ENCODE results near the gene KRT5.
"Not testable (repeated sequence)": the region's sequence is repeated elsewhere in the genome, so short reads cannot be mapped to it uniquely, and the experiment has no call there.

Gene KRT5

DNA sequence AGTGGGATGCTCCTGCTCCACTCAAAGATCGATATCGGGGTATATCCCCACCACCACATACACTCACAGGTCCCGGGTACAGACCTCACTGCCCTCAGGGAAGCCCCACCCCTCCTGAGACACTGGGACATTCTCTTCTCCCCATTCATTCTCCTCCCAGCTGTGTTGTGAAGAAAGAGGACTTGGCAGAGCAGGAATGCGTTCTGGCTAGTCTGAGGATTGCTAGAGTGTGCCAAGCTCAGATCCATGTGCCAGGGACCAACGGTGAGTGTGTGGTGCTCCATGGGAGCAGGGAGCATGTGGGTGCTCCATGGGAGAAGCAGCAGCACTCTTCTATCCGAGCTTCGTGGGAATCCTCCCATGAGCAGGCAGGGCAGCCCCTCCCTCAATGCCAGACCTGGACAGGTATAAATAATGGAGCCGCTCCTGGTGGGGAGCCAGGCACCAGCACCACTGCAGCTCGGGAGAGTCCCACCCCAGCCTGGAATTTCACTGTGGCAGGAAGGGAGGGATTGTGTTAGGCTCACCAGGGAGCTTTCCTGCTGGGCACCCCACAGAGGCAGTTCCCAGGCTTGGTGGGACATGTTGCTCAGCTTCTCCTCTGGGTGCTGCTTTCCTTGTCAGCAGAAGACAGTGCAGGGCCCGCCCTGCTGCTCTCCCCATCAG, 2.3 kb upstream of the KRT5 start:
- DNase-seq (ENCODE audit: low read depth in 2 of 3, low spot score in 2 of 3), result no peak

DNA sequence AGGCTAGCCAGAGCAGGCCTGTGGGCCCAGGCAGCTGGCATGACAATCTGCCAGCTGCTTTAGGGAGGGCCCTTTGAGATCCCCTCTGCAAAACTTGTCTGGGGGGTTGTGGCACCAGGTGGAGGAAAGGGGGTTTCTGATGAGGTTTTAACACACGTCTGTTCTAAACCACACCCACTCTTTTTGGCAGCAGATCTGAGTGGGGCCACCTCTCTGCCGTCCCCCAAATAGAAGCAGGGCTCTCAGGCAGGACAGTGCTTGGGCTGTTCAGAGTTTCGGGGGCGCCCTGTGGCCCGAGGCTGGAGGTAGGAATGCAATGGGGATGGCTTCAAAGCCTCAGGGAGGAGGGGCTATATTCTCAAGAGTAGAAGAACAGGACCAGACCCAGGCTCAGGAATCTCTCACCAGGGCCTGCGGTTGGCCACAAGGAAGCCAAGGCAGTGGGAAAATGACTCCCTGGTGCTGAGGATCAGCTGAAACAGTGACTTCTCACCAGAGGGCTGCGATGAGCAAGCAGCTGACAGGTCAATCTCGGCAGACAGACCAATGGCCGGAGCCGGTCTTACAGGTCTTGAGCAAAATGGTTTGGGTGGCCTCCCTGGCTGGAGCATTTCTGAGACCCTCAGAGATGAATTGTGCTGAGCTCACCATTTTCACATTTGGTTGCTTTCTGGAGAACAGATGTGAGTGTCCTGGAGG, 1.5 kb upstream of the KRT5 start:
- no peak for DNase-seq (ENCODE audit: low read depth in 2 of 3, low spot score in 2 of 3)

DNA sequence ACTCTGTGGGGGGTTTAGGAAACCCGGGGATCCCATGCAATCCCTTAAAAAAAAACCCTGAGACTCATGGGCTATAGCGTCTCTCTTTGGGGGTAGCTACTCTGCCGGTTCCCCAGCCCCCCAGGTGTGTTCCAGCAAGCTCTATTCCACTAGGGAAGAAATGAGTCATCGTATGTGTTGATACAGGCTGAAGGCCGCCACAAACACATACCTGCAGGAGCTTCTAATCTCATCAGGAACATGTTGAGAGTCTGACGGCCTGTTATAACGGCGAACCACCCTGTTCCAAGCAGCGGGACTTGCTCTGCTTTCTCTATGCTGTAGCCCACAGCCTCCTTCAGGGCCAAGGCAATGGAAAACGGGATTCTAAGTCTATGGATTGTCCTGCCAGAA, 977 bp upstream of the KRT5 start:
- no peak for DNase-seq (ENCODE audit: low read depth in 2 of 3, low spot score in 2 of 3)

DNA sequence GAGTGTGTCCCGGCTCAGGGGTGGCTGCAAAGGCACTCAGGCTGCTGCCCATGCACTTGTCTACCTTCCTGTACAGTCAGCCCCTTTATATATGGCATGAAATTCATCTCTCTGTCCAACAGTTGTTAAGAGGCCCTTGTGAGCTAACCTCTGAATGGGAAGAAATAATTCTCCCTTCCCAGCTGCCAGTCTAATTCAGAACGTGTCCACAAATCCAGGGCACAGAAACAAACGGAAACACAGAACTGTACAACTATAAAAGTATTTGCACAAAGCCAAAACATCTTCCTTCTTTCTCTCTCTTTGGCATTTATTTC, 849 bp downstream of the KRT5 start:
- DNase-seq (ENCODE audit: low read depth in 2 of 3, low spot score in 2 of 3), result no peak

DNA sequence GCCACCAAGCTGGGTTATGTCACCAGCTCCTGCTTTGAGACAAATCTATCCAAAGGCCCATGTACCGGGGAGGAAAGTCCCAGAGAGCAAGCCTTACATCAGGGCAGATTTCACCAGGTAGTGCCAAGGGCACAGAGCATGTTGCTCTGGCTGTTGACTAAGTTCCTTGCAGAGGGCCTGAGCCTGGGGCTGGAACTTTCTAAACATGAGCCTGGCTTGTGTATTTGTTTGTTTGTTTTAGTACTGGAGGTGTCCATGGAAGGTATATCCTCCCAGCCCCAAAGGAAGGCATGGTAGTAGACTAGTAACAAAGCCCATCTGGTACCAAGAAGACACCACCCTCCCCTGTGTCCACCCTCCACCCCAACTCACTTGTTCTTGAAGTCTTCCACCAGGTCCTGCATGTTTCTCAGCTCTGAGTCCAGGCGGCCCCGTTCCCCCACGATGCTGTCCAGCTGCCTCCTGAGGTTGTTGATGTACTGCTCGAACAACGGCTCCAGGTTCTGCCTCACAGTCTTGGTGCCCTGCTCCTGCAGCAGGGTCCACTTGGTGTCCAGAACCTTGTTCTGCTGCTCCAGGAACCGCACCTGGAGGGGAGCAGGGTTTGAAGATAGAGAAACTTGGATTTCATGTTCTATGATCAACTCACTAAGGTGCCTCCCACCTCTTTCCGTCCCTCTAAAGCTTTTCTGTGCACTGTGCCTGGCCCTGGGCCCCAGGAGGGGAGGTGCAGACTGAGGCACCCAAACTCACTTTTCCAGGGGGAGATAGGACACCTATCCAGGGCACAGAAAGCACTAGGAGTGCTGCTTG, 1.4 kb downstream of the KRT5 start:
- DNase-seq (ENCODE audit: low read depth in 2 of 3, low spot score in 2 of 3), result no peak

DNA sequence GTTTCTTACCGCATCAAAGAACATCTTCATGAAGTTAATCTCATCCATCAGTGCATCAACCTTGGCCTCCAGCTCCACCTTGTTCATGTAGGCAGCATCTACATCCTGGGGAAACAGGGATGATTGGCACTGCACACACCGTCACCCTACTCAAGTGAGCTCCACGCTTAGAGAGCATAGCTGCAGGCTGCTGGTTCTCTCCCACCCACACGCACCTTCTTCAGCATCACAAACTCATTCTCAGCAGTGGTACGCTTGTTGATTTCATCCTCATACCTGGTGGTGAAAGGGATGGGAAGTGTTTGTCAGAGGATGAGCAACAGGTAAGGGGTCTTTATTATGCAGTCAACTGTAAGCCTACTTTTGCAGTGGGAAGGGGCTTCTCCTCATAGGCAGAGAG, 2.3 kb downstream of the KRT5 start:
- no peak for DNase-seq (ENCODE audit: low read depth in 2 of 3, low spot score in 2 of 3)

DNA sequence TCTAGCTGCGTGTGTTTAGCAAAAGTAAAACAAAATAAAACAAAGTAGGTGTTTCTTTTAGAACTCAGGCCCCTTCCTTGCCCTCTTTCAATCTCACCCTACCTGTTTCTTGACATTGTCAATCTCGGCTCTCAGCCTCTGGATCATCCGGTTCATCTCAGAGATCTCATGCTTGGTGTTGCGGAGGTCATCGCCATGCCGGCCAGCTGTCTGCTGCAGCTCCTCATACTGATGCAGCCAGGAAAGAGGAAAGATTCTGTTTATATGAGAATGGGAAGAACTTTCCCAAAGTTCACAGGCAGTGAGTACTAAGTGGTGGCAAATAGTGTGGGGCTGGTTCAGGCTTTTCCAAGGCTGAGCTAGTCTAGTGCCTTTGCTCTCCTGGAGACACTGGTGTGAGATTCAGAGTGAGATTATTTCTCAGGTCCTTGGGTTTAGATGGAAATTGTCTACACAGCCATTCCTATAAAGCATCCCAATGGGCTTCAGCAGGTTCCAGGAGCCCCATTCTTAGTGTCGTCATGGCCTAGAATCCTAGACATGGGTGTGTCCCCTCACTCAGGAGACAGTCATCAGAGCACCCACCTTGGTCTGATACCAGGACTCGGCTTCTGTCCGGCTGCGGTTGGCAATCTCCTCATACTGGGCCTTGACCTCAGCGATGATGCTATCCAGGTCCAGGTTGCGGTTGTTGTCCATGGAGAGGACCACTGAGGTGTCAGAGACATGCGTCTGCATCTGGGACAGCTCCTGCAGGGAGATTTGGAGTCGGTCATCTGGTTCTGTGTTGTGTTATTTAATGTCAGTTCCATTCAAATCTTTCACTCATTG, 3.0 kb downstream of the KRT5 start:
- no peak for DNase-seq (ENCODE audit: low read depth in 2 of 3, low spot score in 2 of 3)

DNA sequence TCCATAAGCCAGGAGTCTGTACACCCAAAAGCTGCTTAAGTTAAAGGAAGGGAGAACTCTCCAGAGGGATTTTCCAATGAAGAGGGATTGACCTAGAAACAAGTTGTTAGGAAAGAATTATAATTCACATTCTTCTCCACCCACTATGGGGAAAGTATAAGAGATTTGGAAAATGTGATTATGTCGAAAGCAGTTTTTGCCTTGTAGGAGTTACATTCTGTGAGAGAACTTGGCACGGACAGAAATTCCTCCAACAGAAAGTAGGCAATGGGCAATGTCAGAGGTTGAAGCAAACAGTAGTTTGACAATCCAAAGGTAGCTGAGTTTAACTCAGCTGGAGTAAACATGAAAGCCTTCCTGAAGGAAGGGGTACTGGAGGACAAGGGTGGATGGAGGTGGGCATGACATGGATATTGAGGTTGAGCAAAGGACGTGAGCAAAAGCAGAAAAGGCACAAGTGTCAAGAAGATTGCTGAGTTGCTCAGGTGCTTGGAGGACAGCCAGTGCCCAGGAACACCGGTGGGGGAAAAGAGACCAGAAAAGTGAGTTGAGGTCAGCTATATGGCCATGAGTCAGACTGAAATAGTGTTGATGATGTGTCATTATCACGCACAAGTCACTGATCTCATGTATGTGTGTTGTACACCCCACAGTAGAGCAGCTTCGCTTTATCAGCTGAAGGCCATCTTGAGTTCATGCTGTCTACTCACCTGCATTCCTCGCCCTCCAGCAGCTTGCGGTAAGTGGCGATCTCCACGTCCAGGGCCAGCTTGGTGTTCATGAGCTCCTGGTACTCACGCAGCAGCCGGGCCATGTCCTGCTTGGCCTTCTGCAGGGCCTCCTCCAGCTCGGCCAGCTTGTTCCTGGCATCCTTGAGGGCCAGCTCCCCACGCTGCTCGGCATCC, 4.0 kb downstream of the KRT5 start:
- no peak for DNase-seq (ENCODE audit: low read depth in 2 of 3, low spot score in 2 of 3)

DNA sequence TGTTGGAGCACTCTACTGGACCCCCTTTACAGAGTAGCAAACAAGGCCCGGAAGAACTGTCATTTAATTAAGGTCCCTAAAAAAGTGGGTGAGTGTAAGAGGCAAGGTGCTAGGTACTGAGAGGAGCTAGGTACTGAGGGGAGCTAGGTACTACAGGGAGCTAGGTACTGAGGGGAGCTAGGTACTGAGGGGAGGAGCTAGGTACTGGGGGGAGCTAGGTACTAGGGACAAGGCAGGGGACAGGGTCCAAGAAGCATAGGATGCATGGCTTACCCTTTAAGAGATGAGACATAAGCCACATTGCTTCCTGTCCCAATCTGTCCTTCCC, 4.9 kb downstream of the KRT5 start:
- no peak for DNase-seq (ENCODE audit: low read depth in 2 of 3, low spot score in 2 of 3)

DNA sequence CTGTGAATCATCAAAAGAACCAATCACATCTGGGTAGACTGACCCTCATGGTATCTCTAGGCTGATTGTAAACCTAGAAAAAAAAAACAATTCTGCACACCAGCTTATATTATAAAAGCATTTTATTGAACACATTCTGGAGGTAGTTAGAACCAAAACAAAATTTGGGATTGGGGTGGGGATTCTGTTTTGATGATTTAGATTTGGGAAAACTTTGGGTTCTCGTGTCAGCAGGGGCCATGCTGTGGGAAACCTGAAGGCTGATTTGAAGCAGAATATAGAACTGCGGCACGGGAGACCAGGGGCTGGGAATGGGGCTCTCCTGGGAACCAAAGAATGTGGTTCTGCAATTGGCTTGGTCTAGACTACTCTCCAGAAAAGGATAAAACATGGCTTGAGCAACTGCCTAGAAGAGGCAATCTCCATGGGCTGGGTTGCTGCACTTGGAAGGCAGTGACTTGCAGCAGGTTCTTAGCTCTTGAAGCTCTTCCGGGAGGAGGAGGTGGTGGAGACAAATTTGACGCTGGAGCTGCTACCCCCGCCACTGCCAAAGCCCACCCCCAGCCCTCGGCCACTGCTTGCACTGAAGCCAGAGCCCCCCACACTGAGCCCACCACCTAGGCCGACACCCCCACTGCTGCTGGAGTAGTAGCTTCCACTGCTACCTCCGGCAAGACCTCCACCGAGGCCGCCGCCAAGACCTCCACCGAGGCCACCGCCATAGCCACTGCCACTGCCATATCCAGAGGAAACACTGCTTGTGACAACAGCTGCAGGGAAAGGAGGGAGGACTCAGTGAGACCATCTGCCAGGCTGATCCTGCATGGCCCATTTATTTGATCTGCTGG, 5.5 kb downstream of the KRT5 start:
- no peak for DNase-seq (ENCODE audit: low read depth in 2 of 3, low spot score in 2 of 3)

DNA sequence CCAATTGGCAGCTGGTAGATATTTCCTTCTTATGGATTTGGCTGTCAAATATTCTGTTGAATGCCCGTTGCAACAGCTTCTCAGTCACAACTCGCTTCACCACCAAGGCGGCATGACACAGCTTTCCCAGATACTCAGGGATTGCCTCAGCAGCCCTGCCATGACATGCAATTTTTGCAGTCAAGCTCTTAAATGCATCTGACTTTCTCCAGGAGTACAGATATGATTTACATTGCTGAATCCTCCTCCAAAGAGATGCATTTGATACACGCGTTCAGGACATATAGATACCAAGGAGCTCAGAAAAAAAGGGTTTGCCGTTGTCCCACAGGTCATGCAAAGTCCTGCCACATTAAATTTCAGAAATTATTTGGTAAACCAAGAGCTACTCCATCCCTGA, 6.5 kb downstream of the KRT5 start:
- DNase-seq (ENCODE audit: low read depth in 2 of 3, low spot score in 2 of 3), result no peak

DNA sequence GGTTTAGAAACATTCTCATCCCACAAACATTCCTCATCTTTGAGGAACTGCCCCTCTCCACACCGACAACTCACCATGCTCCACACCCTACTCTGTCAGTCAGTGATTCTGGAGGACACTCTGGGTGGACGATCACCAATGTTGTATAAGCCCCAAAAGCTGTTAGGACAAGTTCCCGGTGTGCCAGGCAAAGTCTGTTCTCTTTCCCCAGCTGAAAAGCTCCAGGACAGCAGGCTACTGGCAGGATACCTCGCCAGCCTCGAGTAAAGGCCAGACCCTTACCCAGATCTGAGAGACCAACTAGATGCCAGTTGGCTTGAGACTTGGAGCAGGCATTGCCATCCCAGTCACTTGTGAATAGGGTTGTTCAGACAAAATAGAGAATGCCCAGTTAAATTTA, 12.0 kb downstream of the KRT5 start:
- no peak for DNase-seq (ENCODE audit: low read depth in 2 of 3, low spot score in 2 of 3)

DNA sequence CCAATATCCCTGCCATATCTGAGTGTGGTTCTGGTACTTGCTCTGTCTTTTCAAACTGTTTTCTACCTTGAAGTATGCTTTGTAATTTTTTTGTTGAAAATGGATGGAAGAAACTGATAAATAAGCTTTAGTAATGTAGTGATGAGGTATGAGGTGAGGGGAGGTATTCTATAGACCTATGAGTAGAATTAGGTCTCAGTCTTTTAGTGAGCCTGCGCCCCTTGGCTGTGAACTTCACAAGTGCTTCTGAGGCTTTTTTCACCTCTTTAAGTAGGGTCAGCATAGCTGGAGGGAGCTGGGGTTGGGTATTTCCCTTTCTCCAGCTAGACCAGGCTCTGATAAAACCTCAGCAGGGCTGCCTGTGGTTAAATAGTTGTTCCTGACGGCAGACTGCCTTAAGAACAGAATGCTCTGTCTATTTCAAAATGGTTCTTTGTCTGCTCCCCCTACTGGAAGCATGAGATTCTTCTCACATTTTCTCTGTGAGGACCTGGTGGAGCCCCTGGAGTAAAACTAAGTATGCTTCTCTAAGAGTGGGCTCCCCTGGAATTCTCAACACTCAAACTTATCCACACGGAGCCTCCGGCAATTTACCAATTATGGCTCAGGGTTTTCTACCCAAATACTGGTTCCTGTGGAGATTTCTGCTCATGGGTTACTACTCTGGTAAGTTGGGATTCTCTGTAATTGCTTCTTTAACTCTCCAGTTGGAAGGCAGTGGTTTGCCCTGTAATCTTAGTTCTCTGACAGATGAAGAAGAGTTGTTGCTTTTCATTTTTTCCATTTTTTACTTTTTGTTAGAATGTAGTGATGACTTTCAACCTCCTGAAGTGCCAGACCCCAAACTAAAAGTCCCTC, 13.1 kb downstream of the KRT5 start:
- DNase-seq (ENCODE audit: low read depth in 2 of 3, low spot score in 2 of 3), result peak in 1 of 3 experiments; percentile 2

DNA sequence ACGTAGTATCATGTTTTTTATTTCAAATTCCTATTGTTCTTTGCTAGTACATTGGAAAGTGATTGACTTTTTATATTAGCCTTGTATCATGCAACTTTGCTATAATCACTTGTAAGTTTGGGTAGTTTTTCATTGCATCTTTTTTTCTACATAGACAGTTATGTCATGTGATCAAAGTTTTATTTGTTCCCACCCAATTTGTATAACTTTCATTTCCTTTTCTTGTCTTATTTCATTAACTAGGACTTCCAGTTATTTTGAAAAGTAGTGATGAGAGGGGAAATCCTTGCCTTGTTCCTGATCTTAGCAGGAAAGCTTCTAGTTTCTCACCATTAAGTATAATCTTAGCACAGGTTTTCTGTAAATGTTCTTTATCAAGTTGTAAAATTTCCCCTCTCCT, 17.3 kb downstream of the KRT5 start:
- no peak for DNase-seq (ENCODE audit: low read depth in 2 of 3, low spot score in 2 of 3)

DNA sequence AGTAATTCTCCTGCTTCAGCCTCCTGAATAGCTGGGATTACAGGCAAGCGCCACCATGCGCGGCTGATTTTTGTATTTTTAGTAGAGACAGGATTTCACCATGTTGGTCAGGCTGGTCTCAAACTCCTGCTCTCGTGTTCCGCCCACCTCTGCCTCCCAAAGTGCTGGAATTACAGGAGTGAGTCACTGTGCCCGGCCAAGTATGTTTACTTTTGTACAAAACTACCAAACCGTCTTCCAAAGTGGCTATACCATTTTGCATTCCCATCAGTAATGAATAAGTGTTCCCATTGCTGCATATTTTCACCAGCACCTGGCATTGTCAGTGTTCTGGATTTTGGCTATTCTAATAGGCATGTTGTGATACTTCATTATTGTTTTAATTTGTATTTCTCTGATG, 18.7 kb downstream of the KRT5 start:
- no peak for DNase-seq (ENCODE audit: low read depth in 2 of 3, low spot score in 2 of 3)

DNA sequence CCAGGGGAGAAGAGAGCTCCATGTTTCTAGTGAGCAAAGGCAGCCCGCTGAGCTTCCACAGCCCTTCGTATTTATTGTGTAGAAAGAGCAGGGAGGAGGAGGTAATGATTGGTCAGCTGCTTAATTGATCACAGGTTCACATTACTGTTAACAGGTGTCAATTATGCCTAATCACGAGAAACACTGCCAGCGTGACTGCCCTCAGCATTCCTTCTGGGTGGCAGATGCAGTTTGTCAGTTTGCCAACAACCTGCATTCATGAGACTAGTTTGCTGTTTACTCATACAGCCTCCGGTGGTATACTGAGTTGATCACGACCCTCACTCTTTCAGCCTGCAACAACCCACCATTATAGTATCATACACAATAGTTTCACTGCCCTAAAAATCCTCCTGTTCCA, 19.6 kb downstream of the KRT5 start:
- not testable (repeated sequence) for DNase-seq (ENCODE audit: low read depth in 2 of 3, low spot score in 2 of 3)

DNA sequence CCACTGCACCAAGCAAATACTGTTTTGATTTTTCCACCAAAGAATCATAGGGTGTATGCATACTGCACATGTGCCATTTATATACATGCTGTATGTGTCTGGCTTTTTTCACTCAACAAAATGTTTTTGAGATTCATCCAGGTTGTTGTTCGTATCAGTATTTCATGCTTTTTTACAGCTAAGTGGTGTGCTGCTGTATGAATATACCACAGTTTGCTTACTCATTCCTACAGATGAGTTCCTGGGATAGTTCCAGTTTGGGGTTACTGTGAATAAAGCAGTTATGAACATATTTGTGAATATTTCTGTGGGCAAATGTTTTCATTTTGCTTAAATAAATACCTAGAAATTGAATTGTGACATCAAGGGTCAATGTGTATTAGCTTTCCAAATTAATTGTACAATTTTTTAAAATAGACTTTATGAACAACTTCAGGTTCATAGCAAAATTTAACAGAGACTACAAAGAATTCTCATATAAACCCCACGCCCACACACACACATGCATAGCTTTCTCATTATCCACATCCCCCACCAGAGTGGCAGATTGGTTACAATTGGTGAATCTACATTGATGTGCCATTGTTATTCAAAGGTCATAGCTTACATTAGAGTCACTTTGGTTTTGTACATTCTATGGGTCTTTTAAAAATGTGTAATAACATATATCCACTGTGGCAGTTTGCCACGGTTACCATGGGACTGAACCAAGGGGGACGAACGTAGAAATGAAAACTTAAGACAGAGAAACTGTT, 20.2 kb downstream of the KRT5 start:
- no peak for DNase-seq (ENCODE audit: low read depth in 2 of 3, low spot score in 2 of 3)

DNA sequence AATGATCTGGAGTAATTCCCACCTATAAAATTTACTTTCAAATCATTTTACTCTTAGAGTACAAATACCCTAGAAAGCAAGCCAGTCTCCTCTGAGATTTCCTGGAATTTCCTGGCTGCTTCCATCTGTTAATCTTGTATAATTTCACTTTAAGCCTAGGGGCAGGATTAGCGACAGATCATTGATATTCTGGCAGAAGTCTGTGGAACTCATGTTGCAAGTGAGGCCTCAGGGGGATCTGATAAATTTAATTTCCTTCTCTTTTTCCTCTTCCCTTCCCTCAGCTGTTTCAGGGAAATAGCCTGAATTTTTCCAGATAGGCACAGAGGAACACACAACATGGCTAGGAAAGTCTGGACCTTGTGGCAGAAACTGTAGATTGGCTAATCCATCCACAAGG, 21.2 kb downstream of the KRT5 start:
- no peak for DNase-seq (ENCODE audit: low read depth in 2 of 3, low spot score in 2 of 3)
